Stimulated activated CD4-positive, alpha-beta T cell treated with anti-CD3 and anti-CD28 coated beads, Interleukin-1b, Interleukin-23, amount 100 ng/mL, for 48 hours (primary cell): ENCODE measurements around the gene UHMK1.
"Not testable (repeated sequence)": the region's sequence is repeated elsewhere in the genome, so short reads cannot be mapped to it uniquely, and the experiment has no call there.

Source experiments
- DNase-seq: peaks from one replicate; pipeline ENCODE4 v3.0.0-alpha.2; 2020

UHMK1 gene

DNA sequence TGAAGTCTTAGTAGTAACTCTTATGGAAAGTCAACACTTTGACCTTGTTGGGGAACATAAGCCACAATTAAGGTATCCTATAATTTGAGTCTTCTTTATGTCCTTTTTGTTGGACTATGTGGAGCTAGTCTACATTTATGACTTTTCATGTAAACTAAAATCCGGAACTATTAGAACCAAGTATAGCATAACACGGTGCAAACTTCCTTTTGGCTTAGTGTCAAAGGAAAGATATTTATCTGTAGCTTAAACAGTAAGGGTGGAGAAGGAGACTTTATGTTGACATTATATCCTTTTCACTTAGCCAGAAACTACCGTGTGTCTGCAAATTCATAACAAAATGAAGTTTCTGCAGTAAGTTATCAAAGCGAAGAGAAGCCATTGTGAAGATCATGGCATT is 71.2 kb downstream of the UHMK1 start:
- no peak for DNase-seq

DNA sequence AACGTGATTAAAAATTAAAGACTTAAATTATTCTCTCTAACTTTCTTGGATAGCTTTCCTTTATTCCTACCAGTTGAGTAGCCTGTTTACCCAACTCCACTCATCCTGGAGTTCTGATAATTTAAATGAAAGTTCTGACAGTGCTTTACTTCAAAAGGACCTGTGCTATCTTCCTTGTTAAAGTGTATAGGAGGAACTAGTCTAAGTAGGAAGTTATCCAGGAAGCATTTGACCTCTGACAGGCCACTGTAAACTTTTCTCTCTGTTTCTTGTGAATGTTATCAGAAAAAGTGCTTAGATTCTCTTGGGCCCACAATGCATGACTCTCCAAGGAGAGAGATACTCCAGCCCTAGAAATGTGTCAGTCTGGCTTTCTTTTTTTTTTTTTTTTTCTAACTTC is 73.1 kb downstream of the UHMK1 start:
- no peak for DNase-seq

DNA sequence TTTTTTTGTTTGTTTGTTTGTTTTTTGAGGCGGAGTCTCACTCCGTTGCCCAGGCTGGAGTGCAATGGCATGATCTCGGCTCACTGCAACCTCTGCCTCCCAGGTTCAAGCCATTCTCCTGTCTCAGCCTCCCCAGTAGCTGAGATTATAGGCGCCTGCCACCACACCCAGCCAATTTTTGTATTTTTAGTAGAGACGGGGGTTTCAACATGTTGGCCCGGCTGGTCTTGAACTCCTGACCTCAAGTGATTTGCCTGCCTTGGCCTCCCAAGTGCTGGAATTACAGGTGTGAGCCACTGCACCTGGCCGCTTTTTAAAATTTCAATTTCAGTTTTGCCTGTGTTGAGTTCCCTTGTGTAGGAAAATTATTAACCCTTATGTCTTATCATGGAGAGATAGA is 73.5 kb downstream of the UHMK1 start:
- DNase-seq, result not testable (repeated sequence)

DNA sequence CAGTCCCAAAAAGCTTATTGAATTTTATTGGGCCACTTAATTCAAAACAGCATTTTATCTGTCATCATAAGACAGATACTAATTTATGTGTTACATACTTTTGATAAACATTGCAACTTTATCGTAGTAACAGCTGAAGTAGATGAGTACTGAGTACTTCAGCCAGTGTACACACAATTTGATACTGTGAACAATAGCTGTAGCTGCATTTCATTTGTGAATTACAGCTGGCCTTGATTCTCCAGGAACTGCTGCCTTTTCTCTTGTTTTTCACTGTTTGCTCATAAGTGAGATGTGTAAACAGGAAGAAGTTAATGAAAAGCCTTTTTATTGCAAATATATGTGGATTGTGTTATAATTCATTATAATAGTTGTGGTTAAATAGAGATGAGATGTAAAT is 74.1 kb downstream of the UHMK1 start:
- DNase-seq, result no peak

DNA sequence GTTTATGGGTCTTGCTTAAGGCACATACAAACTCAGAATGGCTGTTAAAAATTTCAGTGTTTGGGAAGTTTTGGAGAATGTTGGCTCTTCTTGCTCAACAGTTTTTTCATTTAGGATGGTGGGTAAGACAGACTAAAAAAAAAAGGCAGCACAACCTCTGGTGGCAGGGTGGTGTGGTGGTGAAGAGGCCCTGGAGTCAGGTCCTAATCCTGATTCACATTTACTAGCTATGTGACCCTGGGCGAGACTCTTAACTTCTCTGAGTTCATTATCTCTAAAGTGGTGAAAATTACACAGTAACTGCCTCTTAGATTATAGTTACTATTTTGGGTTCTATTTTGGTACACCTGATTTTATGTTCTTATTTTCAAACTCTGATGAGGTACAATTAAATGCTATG is 75.5 kb downstream of the UHMK1 start:
- no peak for DNase-seq

DNA sequence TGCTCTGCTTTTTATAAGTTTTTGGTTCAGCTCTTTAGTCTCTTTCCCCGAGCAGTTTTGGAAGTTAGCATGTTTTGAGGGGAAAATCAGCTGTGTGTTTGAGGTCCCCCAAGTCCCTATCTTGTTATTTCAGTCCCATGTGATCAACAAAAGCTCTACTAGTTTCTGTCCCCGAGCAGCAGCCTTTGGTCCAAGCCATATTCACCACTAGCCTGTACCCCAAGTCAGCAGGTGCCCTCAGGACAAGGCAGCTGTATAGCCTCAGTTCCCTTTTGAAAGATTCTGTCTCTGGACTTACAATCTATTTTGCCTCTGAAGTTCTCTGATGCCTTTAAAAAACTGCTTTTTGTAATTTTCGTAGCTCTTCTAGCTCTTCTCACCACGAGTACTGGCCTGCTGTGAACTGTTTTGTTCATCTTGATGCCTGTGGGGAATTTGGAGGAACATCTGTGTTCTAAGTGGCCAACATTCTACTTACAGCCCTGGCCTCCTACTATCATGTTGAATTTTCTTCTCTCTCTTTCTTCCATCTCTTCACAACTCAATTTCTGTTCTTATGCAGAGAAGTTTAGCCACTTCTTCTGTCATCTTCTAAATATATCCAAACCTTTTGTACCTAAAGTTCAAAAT is 80.6 kb downstream of the UHMK1 start:
- no peak for DNase-seq

DNA sequence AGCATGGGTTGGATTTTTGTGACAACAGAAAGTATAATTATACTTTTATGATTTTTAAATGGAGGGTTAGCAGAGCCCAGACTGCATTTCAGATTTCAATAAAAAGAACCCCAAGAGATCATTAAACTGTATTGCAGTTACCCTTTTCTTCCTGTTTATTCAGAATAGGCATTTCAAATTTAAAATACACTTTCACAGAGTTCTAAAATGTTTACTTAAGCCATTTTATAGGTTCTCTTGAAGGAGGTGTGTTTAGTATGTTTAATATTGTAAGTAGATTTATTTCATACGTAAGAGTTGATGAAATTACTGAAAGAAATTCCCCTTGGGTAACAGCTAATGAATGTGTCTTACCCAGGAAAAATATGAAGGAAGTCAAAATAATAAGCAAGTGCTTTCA is 81.3 kb downstream of the UHMK1 start:
- DNase-seq, result no peak
